Endothelial cell of umbilical vein (primary cell): ENCODE measurements around the gene IFNA5. TPM values are rescaled to one million over a fixed set of nuclear protein-coding genes. Genes with fewer than 3 reads are reported as not detected.

ENCODE experiments used
- BruUV-seq: library from RNA; stranded (reverse); fragments of 400-500 nt; replicated peaks from 2 replicates; lab custom pipeline; 2021; lab: Mats Ljungman, UMichigan
- CTCF ChIA-PET: fragments of 300-600, 350-600 bp; sonication (Branson Sonifier 250); formaldehyde crosslinking; loops from one replicate; lab custom pipeline; 2021; ENCODE audit warnings: antibody characterized with exemption, inconsistent platforms; lab: Charles Lee
- POLR2A ChIA-PET: fragments of 300-600, 350-600 bp; sonication (Branson Sonifier 250); formaldehyde crosslinking; loops from one replicate; lab custom pipeline; 2021; ENCODE audit warnings: antibody characterized with exemption, inconsistent platforms; lab: Charles Lee
- DNase-seq: peaks from one replicate; pipeline ENCODE4 v3.0.0-alpha.2; 2011; ENCODE audit warnings: low read depth, low spot score
- FAIRE-seq: peaks from 2 replicates; lab custom pipeline; 2011; peaks lifted over from hg19 to GRCh38; lab: Jason Lieb, UNC
- H2AFZ ChIP-seq: 2 replicates; pipeline ENCODE4 v1.6.0; 2012; ENCODE audit warnings: low read depth, low read length, control low read depth, inconsistent platforms
- H3K27ac ChIP-seq: 2 replicates; pipeline ENCODE4 v1.5.1; 2011; ENCODE audit warnings: low read depth, mild to moderate bottlenecking, control low read depth, low read length, moderate library complexity; ENCODE audit not compliant: insufficient read depth
- H3K27me3 ChIP-seq, 2 experiments: 2 replicates each; pipeline versions ENCODE4 v1.6.0 to v1.6.1; 2011; ENCODE audit warnings: low read length in 2 of 2, mixed read lengths in 1 of 2; ENCODE audit not compliant: control insufficient read depth in 2 of 2, insufficient read depth in 2 of 2
- H3K36me3 ChIP-seq, 2 experiments: 2 replicates in 1 of 2; 3 replicates in 1 of 2; pipeline ENCODE4 v1.5.1; 2011; ENCODE audit warnings: low read length in 2 of 2, mild to moderate bottlenecking in 1 of 2, moderate library complexity in 1 of 2; ENCODE audit not compliant: control insufficient read depth in 2 of 2, insufficient read depth in 2 of 2; ENCODE audit errors: extremely low read depth in 1 of 2
- H3K4me1 ChIP-seq: 3 replicates; pipeline ENCODE4 v1.5.1; 2011; ENCODE audit warnings: mild to moderate bottlenecking, low read length; ENCODE audit not compliant: control insufficient read depth, insufficient read depth; ENCODE audit errors: extremely low read depth
- H3K4me2 ChIP-seq: 2 replicates; pipeline ENCODE4 v1.6.1; 2011; ENCODE audit warnings: low read length, control low read depth, mixed read lengths; ENCODE audit not compliant: insufficient read depth
- H3K4me3 ChIP-seq, 3 experiments: fragments of 200-600 bp in 1 of 3; sonication (generic), shearing (Covaris generic) in 1 of 3; replicated peaks in 1 of 3; 2 replicates each; pipeline ENCODE4 v1.5.1; 2011 to 2016; ENCODE audit warnings: control low read depth in 3 of 3, low read length in 3 of 3, mild to moderate bottlenecking in 2 of 3, inconsistent platforms in 1 of 3, low read depth in 1 of 3, moderate library complexity in 1 of 3; ENCODE audit not compliant: insufficient read depth in 1 of 3
- H3K79me2 ChIP-seq: 2 replicates; pipeline ENCODE4 v1.6.0; 2012; ENCODE audit warnings: low read length, inconsistent platforms; ENCODE audit not compliant: control insufficient read depth, insufficient read depth
- H3K9ac ChIP-seq: replicated peaks from 2 replicates; pipeline ENCODE3; 2011; ENCODE audit warnings: low read length, control low read depth; ENCODE audit not compliant: insufficient read depth; ENCODE audit errors: extremely low read depth
- H3K9me1 ChIP-seq: replicated peaks from 3 replicates; pipeline ENCODE4 v1.6.0; 2011; ENCODE audit warnings: mild to moderate bottlenecking, low read length; ENCODE audit not compliant: control insufficient read depth, insufficient read depth; ENCODE audit errors: extremely low read depth
- H3K9me3 ChIP-seq: replicated peaks from 2 replicates; pipeline ENCODE4 v1.5.1; 2012; ENCODE audit warnings: low read length, inconsistent platforms; ENCODE audit not compliant: control insufficient read depth, insufficient read depth
- H4K20me1 ChIP-seq: replicated peaks from 2 replicates; pipeline ENCODE3; 2011; ENCODE audit warnings: mild to moderate bottlenecking, low read length; ENCODE audit not compliant: control insufficient read depth, insufficient read depth; ENCODE audit errors: extremely low read depth
- CTCF ChIP-seq, 2 donors: IDR thresholded peaks; 1 replicate in 1 of 2; 2 replicates in 1 of 2; pipeline ENCODE4 v1.5.1; 2011; ENCODE audit warnings: low read length in 2 of 2, mild to moderate bottlenecking in 2 of 2, moderate library complexity in 2 of 2, control low read depth in 1 of 2, inconsistent platforms in 1 of 2, low read depth in 1 of 2; ENCODE audit not compliant: insufficient read depth in 1 of 2; ENCODE audit errors: extremely low read depth in 1 of 2
- EZH2 ChIP-seq: IDR thresholded peaks from 2 replicates; pipeline ENCODE4 v1.6.1; 2012; ENCODE audit warnings: borderline replicate concordance, low read depth, mild to moderate bottlenecking, moderate library complexity, low read length, inconsistent platforms; ENCODE audit not compliant: severe bottlenecking
- FOS ChIP-seq: IDR thresholded peaks from 2 replicates; pipeline ENCODE4 v1.6.1; 2011; ENCODE audit warnings: mild to moderate bottlenecking, low read length, moderate library complexity, borderline replicate concordance; ENCODE audit not compliant: insufficient read depth
- GATA2 ChIP-seq: IDR thresholded peaks from 2 replicates; pipeline ENCODE4 v1.7.0; 2011; ENCODE audit warnings: low read depth, mild to moderate bottlenecking, moderate library complexity, mixed read lengths, low read length; ENCODE audit not compliant: insufficient read length, insufficient read depth
- JUN ChIP-seq: IDR thresholded peaks from 2 replicates; pipeline ENCODE4 v1.6.1; 2011; ENCODE audit warnings: borderline replicate concordance, low read depth; ENCODE audit not compliant: insufficient read length, insufficient read depth
- MYC ChIP-seq: IDR thresholded peaks from one replicate; pipeline ENCODE4 v1.6.1; 2011; ENCODE audit warnings: mild to moderate bottlenecking, low read depth, low read length
- POLR2A ChIP-seq: IDR thresholded peaks from 2 replicates; pipeline ENCODE4 v1.6.1; 2012; ENCODE audit warnings: low read depth, mild to moderate bottlenecking, control low read depth, low read length
- POLR2AphosphoS5 ChIP-seq: IDR thresholded peaks from 2 replicates; pipeline ENCODE4 v1.6.1; 2012; ENCODE audit warnings: low read depth, mild to moderate bottlenecking, control low read depth, low read length, moderate library complexity; ENCODE audit not compliant: insufficient read depth
- dilution Hi-C: fragments of 300-500 bp; cut with MboI; formaldehyde crosslinking; loops from one replicate; pipeline ENCODE4 v1.15.0; 2019; ENCODE audit warnings: low sequenced_read_pairs; ENCODE audit not compliant: extremely low pct_ligation_motif_present
- intact Hi-C: fragments of 100-400 bp; cut with micrococcal nuclease; formaldehyde crosslinking; loops from one replicate; pipeline ENCODE4 v1.10.0; 2022
- polyA plus RNA-seq, 4 experiments: library from polyadenylated mRNA; depleted of rRNA in 3 of 4; stranded (reverse) in 3 of 4; unstranded in 1 of 4; fragments of >200 nt; gene quantifications; 2 replicates each; pipeline versions ENCODE4 v1.2.1 to v1.2.3, GENCODE V29; 2011 to 2012; ENCODE audit warnings: missing spikeins in 1 of 4
- total RNA-seq: library from RNA; stranded (reverse); gene quantifications from 2 replicates; pipeline ENCODE4 v1.2.3, GENCODE V29; 2021
- TF ChIP-seq, protein P1 (sequence below): IDR thresholded peaks from 2 replicates; pipeline ENCODE4 v1.6.1; 2011; ENCODE audit not compliant: insufficient read depth, insufficient read length

IFNA5 gene
- total and polyA plus RNA-seq, 2 donors (not counting 3 experiments of a cell fraction or from before 2014, with no cell fraction given), result not detected

DNA sequence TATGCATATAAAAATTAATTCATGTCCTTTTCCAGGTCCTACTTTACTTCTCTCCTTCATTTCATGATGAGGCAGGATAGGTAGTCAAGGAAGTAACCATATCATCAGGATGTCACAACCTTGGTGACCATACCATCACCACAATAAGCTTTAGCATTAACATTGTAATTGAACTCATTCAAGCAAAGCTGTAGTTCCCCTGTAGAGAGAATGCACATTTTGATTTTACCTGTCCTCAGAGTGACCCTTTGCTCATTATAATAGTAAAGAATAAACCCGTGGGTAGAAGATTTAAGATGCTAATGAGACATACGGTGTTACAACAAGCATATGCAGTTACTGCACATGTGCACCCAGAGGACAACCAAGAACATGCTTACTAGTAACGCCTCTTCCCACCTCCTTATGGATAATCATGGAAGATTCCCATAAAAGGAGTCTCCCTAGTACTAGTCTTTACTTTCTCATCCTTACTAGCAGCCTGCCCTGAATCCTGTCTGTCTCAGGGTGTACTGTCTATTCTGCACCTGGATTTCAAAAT, 43.4 kb upstream of the IFNA5 start:
- Histone ChIP-seq H3K4me1 (no peaks in the 10 kb centered on the region), H3K27me3 (peaks cover 10 to 35% of the 10 kb centered on the region in 2 experiments), H3K9me3 (no peaks in the 10 kb centered on the region), H2AFZ (no peak overlapping the region), H3K27ac (no peak overlapping the region), H4K20me1 (no peaks in the 10 kb centered on the region), H3K9ac (no peak overlapping the region), H3K36me3 (no peaks in the 10 kb centered on the region), H3K4me3 (no peak overlapping the region), H3K79me2 (no peaks in the 10 kb centered on the region), H3K9me1 (no peaks in the 10 kb centered on the region), H3K4me2 (no peak overlapping the region)
- no peak for FAIRE-seq
- ChIA-PET CTCF (interaction anchor here (1.6 kb wide), 1 partner anchor 22 kb away, joined by 5 read pairs; no protein-coding TSS in a partner anchor), POLR2A (no interaction called here)
- intact Hi-C loops, result loop anchor here (5.0 kb wide), 1 partner anchor 66 kb away; no protein-coding TSS in a partner anchor
- no peak for TF ChIP-seq EZH2
- TF ChIP-seq MYC, result no peak
- TF ChIP-seq, protein P1, sequence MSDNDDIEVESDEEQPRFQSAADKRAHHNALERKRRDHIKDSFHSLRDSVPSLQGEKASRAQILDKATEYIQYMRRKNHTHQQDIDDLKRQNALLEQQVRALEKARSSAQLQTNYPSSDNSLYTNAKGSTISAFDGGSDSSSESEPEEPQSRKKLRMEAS, result no peak
- no peak for TF ChIP-seq POLR2AphosphoS5
- no peak for TF ChIP-seq FOS
- TF ChIP-seq GATA2, result no peak
- no peak for TF ChIP-seq POLR2A
- no peak for TF ChIP-seq CTCF (IDR thresholded peaks at IDR 0.05; ENCODE audit: extremely low read depth in 1 of 2, insufficient read depth in 1 of 2, low read depth in 1 of 2, low read length in 2 of 2)
- TF ChIP-seq JUN, result no peak
- dilution Hi-C loops, result no loop called here
- no TSS peak for BruUV-seq
- DNase-seq, result no peak
